GM18505 (cell line): ENCODE results near the gene GSC2.
A peak's percentile ranks its signal among the peaks of the same experiment; 100 is the strongest.

ENCODE experiments used
- ATAC-seq: cut with Tn5 transposase; IDR thresholded peaks from one replicate; pipeline ENCODE4 v1.9.1; 2021; ENCODE audit not compliant: unreplicated experiment
- POLR2A ChIP-seq: IDR thresholded peaks from 4 replicates; pipeline ENCODE4 v1.6.1; 2011; ENCODE audit warnings: borderline replicate concordance; ENCODE audit not compliant: insufficient read depth, insufficient read length; ENCODE audit errors: extremely low read depth

The GSC2 gene

DNA sequence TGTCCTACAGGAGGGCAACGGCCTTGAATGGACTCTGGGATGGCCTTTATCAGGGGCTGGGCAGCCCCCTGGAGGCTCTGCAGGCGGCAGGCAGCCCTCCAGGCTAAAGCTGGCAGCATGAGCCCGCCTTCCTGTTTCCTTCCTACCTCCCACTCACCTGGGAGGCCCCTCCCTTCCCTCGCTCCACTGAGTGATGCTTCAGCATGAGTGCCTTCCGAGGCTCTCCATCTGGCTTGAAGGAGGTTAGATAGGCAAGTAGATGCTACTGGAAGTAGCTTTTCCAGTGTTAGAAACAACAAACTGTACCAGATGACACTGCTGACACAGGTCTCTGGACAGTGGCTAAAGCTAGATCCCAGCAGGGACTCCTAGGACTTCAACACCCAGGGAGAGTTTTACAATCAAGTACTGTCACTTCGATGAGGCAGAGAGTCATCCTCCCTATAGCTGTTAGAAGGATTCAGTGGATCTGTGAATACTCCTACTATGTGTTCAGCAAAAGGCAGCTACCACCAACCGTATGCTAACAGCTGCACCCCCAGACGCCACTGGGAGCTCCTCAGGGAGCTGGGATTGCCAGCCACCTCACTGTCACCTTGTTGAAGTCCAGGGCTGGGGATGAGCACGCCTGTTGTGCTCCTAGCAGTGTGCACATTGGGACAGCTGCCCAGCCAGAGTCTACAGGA lies 32.5 kb upstream of the GSC2 start:
- TF ChIP-seq POLR2A = no peak
- ATAC-seq = no peak

- no peak for TF ChIP-seq POLR2A
- no peak for ATAC-seq
These were observed 31.8 kb upstream of the GSC2 start for GRCh38 chr22:19181786-19182471.

- TF ChIP-seq POLR2A = no peak
- no peak for ATAC-seq
These were observed 30.8 kb upstream of the GSC2 start for GRCh38 chr22:19180740-19181410.

GRCh38 chr22:19180234-19180633 lies 30.1 kb upstream of the GSC2 start:
- no peak for TF ChIP-seq POLR2A
- no peak for ATAC-seq

- TF ChIP-seq POLR2A = no peak
- peak; percentile 34 for ATAC-seq
These were observed 29.5 kb upstream of the GSC2 start for GRCh38 chr22:19179497-19180048.

DNA sequence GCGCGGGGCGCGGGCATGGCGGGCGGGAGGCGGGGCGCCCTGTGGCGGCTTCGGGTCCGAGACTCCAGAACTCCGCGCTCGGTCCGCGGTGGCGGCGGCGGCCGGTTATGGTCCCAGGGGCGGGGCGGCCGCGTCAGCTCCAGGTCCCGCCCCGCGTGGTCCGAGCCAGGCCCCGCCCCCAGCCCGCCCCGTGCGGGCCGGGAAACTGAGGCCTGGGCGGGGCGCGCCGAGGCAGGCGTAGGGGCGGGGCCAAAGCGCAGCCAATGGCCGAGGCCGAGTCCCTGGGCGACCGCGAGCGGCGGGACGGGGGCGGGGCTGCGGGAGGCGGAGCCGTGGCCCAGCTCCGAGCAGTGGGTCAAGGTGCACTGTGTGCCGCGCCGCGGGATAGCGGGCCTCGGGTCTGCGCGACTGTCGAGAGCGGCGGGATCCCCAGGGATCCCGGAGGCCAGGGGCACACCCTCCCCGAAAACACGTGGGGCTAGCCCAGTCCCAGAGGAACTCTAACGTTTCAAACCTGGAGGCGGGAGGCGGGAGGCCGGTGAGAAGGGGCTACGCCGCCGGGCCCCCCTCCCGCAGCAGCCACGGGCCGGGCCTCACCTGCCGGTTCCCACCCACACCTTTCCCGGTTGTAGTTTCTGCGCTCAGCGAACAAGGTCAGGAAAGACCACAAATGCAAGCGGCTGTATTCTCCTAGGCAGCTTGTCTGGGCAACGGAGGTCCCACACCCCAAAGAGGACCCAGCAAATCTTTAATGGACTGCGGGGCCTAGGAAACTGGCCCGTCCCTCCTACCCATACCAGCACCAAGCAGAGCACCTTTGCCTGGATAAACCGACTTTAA lies 28.8 kb upstream of the GSC2 start, which contains the start of gene SLC25A1:
SLC25A1 (minus strand) TSS at position 80 of the 840 bp plus-strand sequence; CDS start at position 17, 63 bp downstream.
- ATAC-seq = peak; percentile 57
- peak; percentile 51 for TF ChIP-seq POLR2A

GRCh38 chr22:19178065-19178656 lies 28.1 kb upstream of the GSC2 start:
- no peak for TF ChIP-seq POLR2A
- ATAC-seq = peak; percentile 36

GRCh38 chr22:19177164-19178064 lies 27.3 kb upstream of the GSC2 start:
- TF ChIP-seq POLR2A = no peak
- ATAC-seq = no peak

DNA sequence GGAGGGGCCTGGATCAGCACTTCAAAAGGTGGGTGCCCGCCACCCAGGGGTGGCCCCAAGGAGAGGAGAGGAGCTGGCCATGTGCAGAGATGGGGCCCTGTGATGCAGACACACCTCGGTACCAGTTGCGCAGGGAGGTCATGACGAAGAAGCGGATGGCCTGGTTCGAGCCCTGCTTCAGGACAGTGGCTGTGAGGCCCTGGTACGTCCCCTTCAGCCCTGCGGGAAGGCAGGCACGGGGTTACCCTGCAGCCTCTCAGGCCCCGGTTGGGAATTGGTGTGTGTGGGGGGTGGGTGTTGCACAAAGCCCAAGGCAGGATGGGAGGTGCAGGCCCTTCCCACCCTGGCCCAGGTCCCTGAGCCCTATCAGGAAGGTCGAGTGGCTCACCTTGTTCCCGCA lies 26.6 kb upstream of the GSC2 start:
- TF ChIP-seq POLR2A = peak; percentile 19
- ATAC-seq = no peak

DNA sequence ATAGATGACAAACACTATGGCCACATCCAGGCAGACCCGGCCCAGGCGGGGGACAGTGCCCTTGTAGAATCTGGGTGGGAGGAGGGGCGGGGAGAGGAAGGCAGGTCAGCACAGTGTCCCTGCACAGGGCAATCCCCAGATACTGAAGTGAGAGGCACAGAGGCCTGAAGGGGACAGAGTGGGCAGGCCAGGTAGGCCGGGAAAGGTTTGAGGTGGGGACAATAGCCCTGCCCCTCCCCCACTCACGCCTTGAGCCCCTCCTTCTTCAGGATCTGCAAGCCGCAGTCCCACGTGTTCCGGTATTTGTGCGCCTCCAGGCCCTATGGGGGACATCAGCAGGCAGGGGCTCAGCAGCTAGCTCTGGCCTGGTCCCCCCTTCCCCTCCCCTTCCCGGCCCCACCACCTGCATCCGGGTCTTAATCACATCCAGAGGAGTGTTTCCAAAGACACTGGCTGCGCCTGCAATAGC lies 26.1 kb upstream of the GSC2 start:
- no peak for TF ChIP-seq POLR2A
- ATAC-seq = no peak

DNA sequence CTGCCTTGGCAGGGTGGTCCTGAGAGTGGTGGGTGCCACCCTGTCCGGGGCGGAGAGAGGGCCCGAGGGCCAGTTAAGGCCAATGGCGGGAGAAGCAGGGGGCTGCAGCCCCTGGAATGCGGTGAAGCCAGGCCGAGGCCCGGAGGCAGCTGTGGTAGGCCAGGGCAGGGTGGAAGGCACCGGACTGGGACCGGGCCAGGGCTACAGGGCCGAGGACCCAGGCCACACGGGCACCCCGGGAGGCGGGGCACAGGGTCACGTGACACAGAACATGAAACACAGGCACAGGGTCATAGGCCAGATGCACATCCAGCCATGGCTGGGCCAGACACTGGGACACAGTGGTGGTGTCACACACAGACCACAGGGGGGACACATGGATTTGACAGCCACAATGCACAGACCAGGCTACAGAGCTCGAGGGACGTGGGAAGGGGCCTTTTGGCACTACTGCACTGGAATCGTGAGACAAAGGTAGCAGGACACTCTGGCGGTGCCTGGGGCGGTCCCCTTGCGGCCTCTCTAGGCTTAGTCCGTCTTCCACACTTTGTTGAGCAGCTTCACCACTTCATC lies 25.6 kb upstream of the GSC2 start:
- no peak for ATAC-seq
- TF ChIP-seq POLR2A = no peak
